DND-41 (cell line): Measurements from ENCODE around the gene IFI27L2.

Experiments
- ATAC-seq: fragments of 200-7000 bp; cut with Tn5 transposase; 3 replicates; pipeline ENCODE4 v1.9.1; 2021; ENCODE audit warnings: low read depth; ENCODE audit not compliant: insufficient read depth
- DNase-seq: peaks from one replicate; pipeline ENCODE4 v3.0.0-alpha.2; 2020
- H2AFZ ChIP-seq: 2 replicates; pipeline ENCODE4 v1.6.0; 2012; ENCODE audit warnings: low read depth, low read length
- H3K27ac ChIP-seq: 2 replicates; pipeline ENCODE4 v1.5.1; 2012; ENCODE audit warnings: low read length, inconsistent platforms
- H3K27me3 ChIP-seq: fragments of 200-600 bp; sonication (generic); 2 replicates; pipeline ENCODE4 v1.6.0; 2012; ENCODE audit warnings: low read length, mild to moderate bottlenecking, inconsistent platforms; ENCODE audit not compliant: insufficient read depth, poor library complexity
- H3K36me3 ChIP-seq: 2 replicates; pipeline ENCODE4 v1.5.1; 2012; ENCODE audit warnings: low read length, inconsistent platforms; ENCODE audit not compliant: insufficient read depth
- H3K4me1 ChIP-seq: 2 replicates; pipeline ENCODE4 v1.5.1; 2012; ENCODE audit warnings: mild to moderate bottlenecking, low read length; ENCODE audit not compliant: insufficient read depth
- H3K4me2 ChIP-seq: 2 replicates; pipeline ENCODE4 v1.6.0; 2012; ENCODE audit warnings: mild to moderate bottlenecking, moderate library complexity, low read length, inconsistent platforms; ENCODE audit not compliant: insufficient read depth
- H3K4me3 ChIP-seq, 2 experiments: fragments of 200-600 bp in 1 of 2; shearing (Covaris generic) in 1 of 2; 2 replicates each; pipeline ENCODE4 v1.5.1; 2012 to 2016; ENCODE audit warnings: inconsistent platforms in 2 of 2, low read length in 2 of 2, mild to moderate bottlenecking in 2 of 2, low read depth in 1 of 2, moderate library complexity in 1 of 2
- H3K79me2 ChIP-seq: 2 replicates; pipeline ENCODE4 v1.6.0; 2012; ENCODE audit warnings: low read length, inconsistent platforms; ENCODE audit not compliant: insufficient read depth
- H3K9ac ChIP-seq: 2 replicates; pipeline ENCODE4 v1.6.0; 2012; ENCODE audit warnings: low read depth, mild to moderate bottlenecking, inconsistent platforms, low read length, moderate library complexity
- H3K9me3 ChIP-seq: 2 replicates; pipeline ENCODE4 v1.5.1; 2012; ENCODE audit warnings: low read length, moderate library complexity, mild to moderate bottlenecking, inconsistent platforms; ENCODE audit not compliant: insufficient read depth, severe bottlenecking
- H4K20me1 ChIP-seq: 2 replicates; pipeline ENCODE4 v1.6.0; 2012; ENCODE audit warnings: low read length; ENCODE audit not compliant: insufficient read depth
- CTCF ChIP-seq: IDR thresholded peaks from 2 replicates; pipeline ENCODE4 v1.5.1; 2012; ENCODE audit warnings: borderline replicate concordance, low read length, moderate library complexity, mild to moderate bottlenecking; ENCODE audit not compliant: poor library complexity, severe bottlenecking; ENCODE audit errors: extremely low read depth
- EZH2 ChIP-seq: IDR thresholded peaks from 3 replicates; pipeline ENCODE4 v1.6.1; 2012; ENCODE audit warnings: borderline replicate concordance, low read depth, mild to moderate bottlenecking, moderate library complexity, low read length, inconsistent platforms; ENCODE audit not compliant: severe bottlenecking

The IFI27L2 gene

GRCh38 chr14:94102768-94103482, 26.5 kb downstream of the IFI27L2 start:
- no peaks in the 10 kb centered on the region for H3K9me3 ChIP-seq
- no peak overlapping the region for H3K9ac ChIP-seq
- H3K36me3 ChIP-seq: peaks cover 10% of the 10 kb centered on the region; the same call in 1 of the 2 replicates
- no peak overlapping the region for H3K4me3 ChIP-seq
- no peak overlapping the region for H3K4me2 ChIP-seq
- DNase-seq (no peak), ATAC-seq (no peak)
- no peaks in the 10 kb centered on the region for H3K79me2 ChIP-seq
- H4K20me1 ChIP-seq: no peaks in the 10 kb centered on the region
- no peaks in the 10 kb centered on the region for H3K27me3 ChIP-seq
- TF ChIP-seq EZH2: no peak
- TF ChIP-seq CTCF: no peak
- H3K27ac ChIP-seq: no peak overlapping the region
- H2AFZ ChIP-seq: no peak overlapping the region
- H3K4me1 ChIP-seq: no peaks in the 10 kb centered on the region

GRCh38 chr14:94101748-94102147, 27.7 kb downstream of the IFI27L2 start:
- no peaks in the 10 kb centered on the region for H4K20me1 ChIP-seq
- H3K9me3 ChIP-seq: no peaks in the 10 kb centered on the region
- H3K79me2 ChIP-seq: no peaks in the 10 kb centered on the region
- H3K27ac ChIP-seq: no peak overlapping the region
- H2AFZ ChIP-seq: no peak overlapping the region
- no peak overlapping the region for H3K4me2 ChIP-seq
- H3K36me3 ChIP-seq: peaks cover 18% of the 10 kb centered on the region; the same call in 1 of the 2 replicates
- H3K4me3 ChIP-seq: no peak overlapping the region
- TF ChIP-seq EZH2 (no peak), CTCF (no peak)
- no peaks in the 10 kb centered on the region for H3K27me3 ChIP-seq
- no peak for ATAC-seq
- no peak for DNase-seq
- H3K9ac ChIP-seq: no peak overlapping the region
- no peaks in the 10 kb centered on the region for H3K4me1 ChIP-seq

GRCh38 chr14:94100847-94101246, 28.6 kb downstream of the IFI27L2 start:
- H4K20me1 ChIP-seq: no peaks in the 10 kb centered on the region
- no peak overlapping the region for H3K4me3 ChIP-seq
- DNase-seq (no peak), ATAC-seq (no peak)
- H3K27me3 ChIP-seq: no peaks in the 10 kb centered on the region
- peaks cover 18% of the 10 kb centered on the region; the same call in 1 of the 2 replicates for H3K36me3 ChIP-seq
- no peak overlapping the region for H2AFZ ChIP-seq
- H3K79me2 ChIP-seq: no peaks in the 10 kb centered on the region
- no peak overlapping the region for H3K9ac ChIP-seq
- no peaks in the 10 kb centered on the region for H3K4me1 ChIP-seq
- TF ChIP-seq CTCF: no peak
- no peak for TF ChIP-seq EZH2
- H3K4me2 ChIP-seq: no peak overlapping the region
- H3K27ac ChIP-seq: no peak overlapping the region
- no peaks in the 10 kb centered on the region for H3K9me3 ChIP-seq

GRCh38 chr14:94099006-94099405, 30.4 kb downstream of the IFI27L2 start:
- no peak for TF ChIP-seq CTCF
- no peak for TF ChIP-seq EZH2
- Histone ChIP-seq H3K27ac (no peak overlapping the region), H3K79me2 (no peaks in the 10 kb centered on the region), H3K4me2 (no peak overlapping the region), H4K20me1 (0 out of 2 replicates have a peak, but pooled peaks cover 3% of the 10 kb centered on the region), H2AFZ (no peak overlapping the region), H3K9me3 (no peaks in the 10 kb centered on the region), H3K9ac (no peak overlapping the region), H3K27me3 (no peaks in the 10 kb centered on the region), H3K4me1 (no peaks in the 10 kb centered on the region), H3K36me3 (peaks cover 18% of the 10 kb centered on the region; the same call in 1 of the 2 replicates), H3K4me3 (no peak overlapping the region)
- no peak for DNase-seq
- no peak for ATAC-seq
